ENCODE results near the gene MKRN2OS.
"Not testable (repeated sequence)": the region's sequence is repeated elsewhere in the genome, so short reads cannot be mapped to it uniquely, and the experiment has no call there.

Gene MKRN2OS

GRCh38 chr3:12560505-12561190 lies 15.3 kb upstream of the MKRN2OS start:
- DNase-seq = no peak

- DNase-seq = no peak
Observed at GRCh38 chr3:12559520-12559919, 14.2 kb upstream of the MKRN2OS start.

GRCh38 chr3:12558706-12559105 lies 13.4 kb upstream of the MKRN2OS start:
- no peak for DNase-seq

- no peak for DNase-seq
Observed at GRCh38 chr3:12557473-12558100, 12.3 kb upstream of the MKRN2OS start.

- DNase-seq = peak; percentile 78
Observed at GRCh38 chr3:12556690-12557472, 11.6 kb upstream of the MKRN2OS start, which contains the start of gene MKRN2. MKRN2 (plus strand) TSS chr3:12557087; CDS start chr3:12557151, 64 bp downstream.

GRCh38 chr3:12556314-12556689 lies 11.0 kb upstream of the MKRN2OS start:
- DNase-seq = no peak

GRCh38 chr3:12553921-12554391 lies 8.7 kb upstream of the MKRN2OS start:
- DNase-seq = peak; percentile 63

- DNase-seq = no peak
Observed at GRCh38 chr3:12549971-12550760, 4.9 kb upstream of the MKRN2OS start.

GRCh38 chr3:12544652-12545472 lies 437 bp downstream of the MKRN2OS start:
- DNase-seq = no peak

- not testable (repeated sequence) for DNase-seq
Observed at GRCh38 chr3:12543497-12543896, 1.8 kb downstream of the MKRN2OS start.

- no peak for DNase-seq
Observed at GRCh38 chr3:12541625-12542024, 3.7 kb downstream of the MKRN2OS start.

- no peak for DNase-seq
Observed at GRCh38 chr3:12536423-12536822, 8.9 kb downstream of the MKRN2OS start.

- no peak for DNase-seq
Observed at GRCh38 chr3:12532182-12532581, 13.1 kb downstream of the MKRN2OS start.

GRCh38 chr3:12527757-12528143 lies 17.5 kb downstream of the MKRN2OS start:
- DNase-seq = no peak

GRCh38 chr3:12522721-12523120 lies 22.6 kb downstream of the MKRN2OS start:
- no peak for DNase-seq

- no peak for DNase-seq
Observed at GRCh38 chr3:12521010-12521409, 24.3 kb downstream of the MKRN2OS start.

GRCh38 chr3:12518261-12519028 lies 26.9 kb downstream of the MKRN2OS start:
- DNase-seq = no peak

GRCh38 chr3:12516873-12517272 lies 28.4 kb downstream of the MKRN2OS start:
- DNase-seq = no peak

GRCh38 chr3:12515631-12516030 lies 29.7 kb downstream of the MKRN2OS start:
- DNase-seq = no peak

- DNase-seq = no peak
Observed at GRCh38 chr3:12513694-12514446, 31.4 kb downstream of the MKRN2OS start.

Measured in NCI-H1092 (cell line).